ENCODE measurements around the gene MAP1LC3B2.

DNA sequence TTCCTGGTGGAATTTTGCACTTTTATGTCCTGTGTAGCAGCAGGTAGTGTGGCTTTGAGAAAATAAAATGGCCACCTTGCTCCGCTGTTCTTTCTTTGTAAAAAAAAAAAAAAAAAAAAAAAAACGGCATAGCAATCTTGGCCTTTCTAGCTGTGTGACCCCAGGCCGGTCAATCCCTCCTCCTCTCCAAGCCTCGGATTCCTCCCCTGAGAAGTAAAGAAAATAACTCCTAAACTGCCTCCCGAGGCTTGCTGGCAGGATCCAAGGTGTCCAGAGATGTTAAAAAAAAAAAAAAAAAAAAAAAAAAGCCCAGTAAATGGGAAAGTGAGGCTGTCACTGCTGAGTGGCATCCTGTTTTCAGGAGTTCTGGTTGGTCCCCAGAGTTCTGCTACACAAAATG, 23.9 kb upstream of the MAP1LC3B2 start:
- TF ChIP-seq POLR2A (IDR thresholded peaks at IDR 0.05) (no peak), POLR2AphosphoS5 (IDR thresholded peaks at IDR 0.05) (no peak)

All from stomach (tissue), 4 donors.